Measurements from ENCODE around the gene UBD. TPM values are rescaled to one million over a fixed set of nuclear protein-coding genes. Genes with fewer than 3 reads are reported as not detected.

Gene UBD
- total RNA-seq, 1 experiment from 2014 or later, result not detected

DNA sequence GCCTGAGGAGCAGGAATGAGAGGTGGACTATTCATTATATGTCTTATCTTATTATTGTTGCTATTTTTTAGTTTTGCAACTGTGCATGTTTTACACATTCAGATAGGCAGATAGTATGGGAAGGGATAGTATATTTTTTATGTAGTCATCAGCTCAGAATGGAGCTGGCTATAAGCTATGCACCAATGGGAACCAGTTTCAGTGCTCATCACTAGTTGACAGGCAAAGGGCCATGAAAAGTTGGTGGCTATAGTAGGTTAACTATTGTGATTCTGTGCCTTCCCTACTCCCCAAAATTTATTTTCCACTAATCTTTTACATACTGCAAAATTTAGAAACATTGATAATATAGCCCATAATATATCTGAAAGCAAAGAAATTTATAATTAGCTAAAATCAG lies 5.3 kb upstream of the UBD start:
- ChIA-PET POLR2A (ENCODE audit: unreplicated experiment) (interaction anchor here (0.6 kb wide), 1 partner anchor 30 kb away, joined by 3 read pairs; no protein-coding TSS in a partner anchor), CTCF (no interaction called here)
- Histone ChIP-seq H3K4me1 (replicated peaks; ENCODE audit: insufficient read depth) (no peaks in the 10 kb centered on the region), H3K4me3 (no peak overlapping the region), H3K79me2 (ENCODE audit: low read depth) (no peaks in the 10 kb centered on the region), H4K20me1 (ENCODE audit: insufficient read depth) (no peaks in the 10 kb centered on the region), H3F3A (ENCODE audit: insufficient read depth, low read depth) (no peaks in the 10 kb centered on the region), H3K27ac (no peak overlapping the region), H3K36me3 (ENCODE audit: low read depth) (no peaks in the 10 kb centered on the region), H3K4me2 (no peak overlapping the region), H3K9me2 (ENCODE audit: insufficient read depth) (no peaks in the 10 kb centered on the region), H3K27me3 (ENCODE audit: insufficient read depth, low read depth) (peaks cover 28% of the 10 kb centered on the region), H2AFZ (no peak overlapping the region), H3K9me3 (ENCODE audit: insufficient read depth, low read depth) (no peaks in the 10 kb centered on the region)
- TF ChIP-seq, protein P1, sequence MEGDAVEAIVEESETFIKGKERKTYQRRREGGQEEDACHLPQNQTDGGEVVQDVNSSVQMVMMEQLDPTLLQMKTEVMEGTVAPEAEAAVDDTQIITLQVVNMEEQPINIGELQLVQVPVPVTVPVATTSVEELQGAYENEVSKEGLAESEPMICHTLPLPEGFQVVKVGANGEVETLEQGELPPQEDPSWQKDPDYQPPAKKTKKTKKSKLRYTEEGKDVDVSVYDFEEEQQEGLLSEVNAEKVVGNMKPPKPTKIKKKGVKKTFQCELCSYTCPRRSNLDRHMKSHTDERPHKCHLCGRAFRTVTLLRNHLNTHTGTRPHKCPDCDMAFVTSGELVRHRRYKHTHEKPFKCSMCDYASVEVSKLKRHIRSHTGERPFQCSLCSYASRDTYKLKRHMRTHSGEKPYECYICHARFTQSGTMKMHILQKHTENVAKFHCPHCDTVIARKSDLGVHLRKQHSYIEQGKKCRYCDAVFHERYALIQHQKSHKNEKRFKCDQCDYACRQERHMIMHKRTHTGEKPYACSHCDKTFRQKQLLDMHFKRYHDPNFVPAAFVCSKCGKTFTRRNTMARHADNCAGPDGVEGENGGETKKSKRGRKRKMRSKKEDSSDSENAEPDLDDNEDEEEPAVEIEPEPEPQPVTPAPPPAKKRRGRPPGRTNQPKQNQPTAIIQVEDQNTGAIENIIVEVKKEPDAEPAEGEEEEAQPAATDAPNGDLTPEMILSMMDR (conservative IDR thresholded peaks at IDR 0.05), result no peak
- TF ChIP-seq EZH2 (IDR thresholded peaks at IDR 0.05; ENCODE audit: low read depth), result no peak
- intact Hi-C loops (cut with micrococcal nuclease; ENCODE audit: unreplicated experiment), result no loop called here
- BruUV-seq (replicated peaks), result no TSS peak
- no peak for DNase-seq

DNA sequence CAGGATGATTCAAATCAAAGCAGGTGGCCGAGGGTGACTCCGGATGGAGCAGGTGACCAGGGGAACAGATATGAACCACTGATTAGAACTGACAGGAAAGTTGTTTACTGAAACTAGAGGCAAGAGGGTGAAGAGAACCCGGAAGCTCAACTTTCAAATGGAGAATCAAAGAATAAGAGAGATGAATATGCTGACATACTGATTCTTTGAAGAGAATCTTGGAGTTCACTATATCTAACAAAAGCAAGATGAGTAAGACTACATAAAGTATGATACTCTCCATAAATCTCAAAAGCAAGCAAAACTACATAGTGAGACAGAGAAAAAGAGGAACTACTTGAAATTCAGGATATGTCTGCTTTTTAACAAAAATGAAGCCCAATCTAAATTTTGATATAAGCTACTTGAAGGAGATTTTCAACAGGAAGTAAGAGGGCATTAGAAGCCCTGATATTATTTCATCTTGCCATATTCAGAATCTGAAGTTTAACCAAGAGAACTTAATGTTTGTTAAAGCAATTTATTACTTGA lies 4.0 kb upstream of the UBD start:
- Histone ChIP-seq H3K27ac (no peak overlapping the region), H3F3A (ENCODE audit: insufficient read depth, low read depth) (no peaks in the 10 kb centered on the region), H3K9me2 (ENCODE audit: insufficient read depth) (no peaks in the 10 kb centered on the region), H3K36me3 (ENCODE audit: low read depth) (no peaks in the 10 kb centered on the region), H4K20me1 (ENCODE audit: insufficient read depth) (no peaks in the 10 kb centered on the region), H3K79me2 (ENCODE audit: low read depth) (no peaks in the 10 kb centered on the region), H3K27me3 (ENCODE audit: insufficient read depth, low read depth) (peaks cover 30% of the 10 kb centered on the region), H3K4me1 (replicated peaks; ENCODE audit: insufficient read depth) (no peaks in the 10 kb centered on the region), H3K4me3 (no peak overlapping the region), H2AFZ (no peak overlapping the region), H3K4me2 (no peak overlapping the region), H3K9me3 (ENCODE audit: insufficient read depth, low read depth) (no peaks in the 10 kb centered on the region)
- DNase-seq, result no peak
- ChIA-PET CTCF (no interaction called here), POLR2A (ENCODE audit: unreplicated experiment) (no interaction called here)
- intact Hi-C loops (cut with micrococcal nuclease; ENCODE audit: unreplicated experiment), result no loop called here
- BruUV-seq (replicated peaks), result no TSS peak
- TF ChIP-seq, protein P1 (conservative IDR thresholded peaks at IDR 0.05), result no peak
- TF ChIP-seq EZH2 (IDR thresholded peaks at IDR 0.05; ENCODE audit: low read depth), result no peak

DNA sequence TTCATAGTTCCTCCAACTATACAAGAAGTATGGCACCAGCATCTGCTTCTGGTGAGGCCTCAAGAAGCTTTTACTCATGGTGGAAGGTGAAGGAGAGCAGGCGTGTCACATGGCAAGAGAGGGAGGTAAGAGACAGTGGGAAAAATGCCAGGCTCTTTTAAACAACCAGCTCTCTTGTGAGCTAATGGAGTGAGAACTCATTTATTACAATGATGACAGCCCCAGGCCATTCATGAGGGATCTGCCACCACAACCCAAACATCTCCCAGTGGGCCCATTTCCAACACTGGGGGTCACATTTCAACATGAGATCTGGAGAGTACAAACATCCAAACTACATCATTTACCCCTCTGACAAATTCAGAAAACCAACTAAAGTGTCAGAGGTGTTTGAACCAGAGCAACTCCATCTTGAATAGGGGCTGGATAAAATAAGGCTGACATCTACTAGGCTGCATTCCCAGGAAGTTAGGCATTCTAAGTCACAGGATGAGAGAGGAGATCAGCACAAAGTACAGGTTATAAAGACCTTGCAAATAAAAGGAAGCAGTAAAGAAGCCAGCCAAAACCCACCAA lies 2.2 kb upstream of the UBD start:
- BruUV-seq (replicated peaks), result no TSS peak
- intact Hi-C loops (cut with micrococcal nuclease; ENCODE audit: unreplicated experiment), result no loop called here

More for the DNA sequence above, 2.2 kb upstream of the UBD start:
- Histone ChIP-seq H3K27me3 (ENCODE audit: insufficient read depth, low read depth) (peaks cover 23% of the 10 kb centered on the region), H3K79me2 (ENCODE audit: low read depth) (no peaks in the 10 kb centered on the region), H3K4me1 (replicated peaks; ENCODE audit: insufficient read depth) (no peaks in the 10 kb centered on the region), H3K36me3 (ENCODE audit: low read depth) (no peaks in the 10 kb centered on the region), H3K9me2 (ENCODE audit: insufficient read depth) (no peaks in the 10 kb centered on the region), H4K20me1 (ENCODE audit: insufficient read depth) (no peaks in the 10 kb centered on the region), H3K4me2 (no peak overlapping the region), H3K27ac (no peak overlapping the region), H3F3A (ENCODE audit: insufficient read depth, low read depth) (no peaks in the 10 kb centered on the region), H2AFZ (no peak overlapping the region), H3K9me3 (ENCODE audit: insufficient read depth, low read depth) (no peaks in the 10 kb centered on the region), H3K4me3 (no peak overlapping the region)
- ChIA-PET POLR2A (ENCODE audit: unreplicated experiment) (no interaction called here), CTCF (no interaction called here)
- TF ChIP-seq, protein P1 (conservative IDR thresholded peaks at IDR 0.05), result no peak
- TF ChIP-seq EZH2 (IDR thresholded peaks at IDR 0.05; ENCODE audit: low read depth), result no peak
- DNase-seq, result no peak
